Endothelial cell of umbilical vein (primary cell): Measurements from ENCODE around the gene FTO.

Source experiments
- POLR2A ChIP-seq: IDR thresholded peaks from 2 replicates; pipeline ENCODE4 v1.6.1; 2012; ENCODE audit warnings: low read depth, mild to moderate bottlenecking, control low read depth, low read length
- TF ChIP-seq, protein P1 (sequence below), 2 donors: IDR thresholded peaks; 1 replicate in 1 of 2; 2 replicates in 1 of 2; pipeline ENCODE4 v1.5.1; 2011; ENCODE audit warnings: low read length in 2 of 2, mild to moderate bottlenecking in 2 of 2, moderate library complexity in 2 of 2, control low read depth in 1 of 2, inconsistent platforms in 1 of 2, low read depth in 1 of 2; ENCODE audit not compliant: insufficient read depth in 1 of 2; ENCODE audit errors: extremely low read depth in 1 of 2

DNA sequence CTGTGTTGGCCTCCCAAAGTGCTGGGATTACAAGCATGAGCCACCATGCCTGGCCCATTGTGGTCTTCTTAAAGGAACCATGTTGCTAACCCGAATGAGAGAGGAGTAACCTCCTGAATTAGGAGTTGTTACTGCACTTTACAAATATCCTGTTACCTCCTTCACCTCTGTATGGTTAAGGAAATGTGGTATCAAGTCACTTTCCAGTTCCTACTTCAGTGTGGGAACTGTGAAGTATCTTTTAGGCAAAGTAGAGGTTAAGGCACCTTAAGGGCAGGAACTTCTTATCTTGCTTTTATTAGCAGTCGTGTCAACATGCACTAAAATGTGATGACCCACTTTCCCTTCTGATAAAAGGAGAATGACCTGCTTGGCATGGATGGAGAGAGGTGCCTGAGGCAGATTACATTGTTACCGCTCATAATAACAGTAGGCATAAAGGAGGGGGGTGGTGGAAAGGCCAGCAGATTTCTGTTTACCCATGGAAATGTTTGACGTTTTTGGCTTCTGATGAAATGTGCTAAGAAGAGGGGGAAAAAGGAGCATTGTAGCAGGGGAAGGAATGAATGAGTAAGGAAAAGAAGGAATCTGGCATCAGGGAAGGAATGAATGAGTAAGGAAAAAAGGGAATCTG is 28.5 kb downstream of the FTO start:
- TF ChIP-seq, protein P1, sequence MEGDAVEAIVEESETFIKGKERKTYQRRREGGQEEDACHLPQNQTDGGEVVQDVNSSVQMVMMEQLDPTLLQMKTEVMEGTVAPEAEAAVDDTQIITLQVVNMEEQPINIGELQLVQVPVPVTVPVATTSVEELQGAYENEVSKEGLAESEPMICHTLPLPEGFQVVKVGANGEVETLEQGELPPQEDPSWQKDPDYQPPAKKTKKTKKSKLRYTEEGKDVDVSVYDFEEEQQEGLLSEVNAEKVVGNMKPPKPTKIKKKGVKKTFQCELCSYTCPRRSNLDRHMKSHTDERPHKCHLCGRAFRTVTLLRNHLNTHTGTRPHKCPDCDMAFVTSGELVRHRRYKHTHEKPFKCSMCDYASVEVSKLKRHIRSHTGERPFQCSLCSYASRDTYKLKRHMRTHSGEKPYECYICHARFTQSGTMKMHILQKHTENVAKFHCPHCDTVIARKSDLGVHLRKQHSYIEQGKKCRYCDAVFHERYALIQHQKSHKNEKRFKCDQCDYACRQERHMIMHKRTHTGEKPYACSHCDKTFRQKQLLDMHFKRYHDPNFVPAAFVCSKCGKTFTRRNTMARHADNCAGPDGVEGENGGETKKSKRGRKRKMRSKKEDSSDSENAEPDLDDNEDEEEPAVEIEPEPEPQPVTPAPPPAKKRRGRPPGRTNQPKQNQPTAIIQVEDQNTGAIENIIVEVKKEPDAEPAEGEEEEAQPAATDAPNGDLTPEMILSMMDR (IDR thresholded peaks at IDR 0.05; ENCODE audit: extremely low read depth in 1 of 2, insufficient read depth in 1 of 2, low read depth in 1 of 2, low read length in 2 of 2) = no peak
- TF ChIP-seq POLR2A = no peak
